ENCODE measurements around the gene USH2A. TPM values are rescaled to one million over a fixed set of nuclear protein-coding genes. Genes with fewer than 3 reads are reported as not detected.

USH2A gene
- total RNA-seq, 1 experiment from 2014 or later: not detected

DNA sequence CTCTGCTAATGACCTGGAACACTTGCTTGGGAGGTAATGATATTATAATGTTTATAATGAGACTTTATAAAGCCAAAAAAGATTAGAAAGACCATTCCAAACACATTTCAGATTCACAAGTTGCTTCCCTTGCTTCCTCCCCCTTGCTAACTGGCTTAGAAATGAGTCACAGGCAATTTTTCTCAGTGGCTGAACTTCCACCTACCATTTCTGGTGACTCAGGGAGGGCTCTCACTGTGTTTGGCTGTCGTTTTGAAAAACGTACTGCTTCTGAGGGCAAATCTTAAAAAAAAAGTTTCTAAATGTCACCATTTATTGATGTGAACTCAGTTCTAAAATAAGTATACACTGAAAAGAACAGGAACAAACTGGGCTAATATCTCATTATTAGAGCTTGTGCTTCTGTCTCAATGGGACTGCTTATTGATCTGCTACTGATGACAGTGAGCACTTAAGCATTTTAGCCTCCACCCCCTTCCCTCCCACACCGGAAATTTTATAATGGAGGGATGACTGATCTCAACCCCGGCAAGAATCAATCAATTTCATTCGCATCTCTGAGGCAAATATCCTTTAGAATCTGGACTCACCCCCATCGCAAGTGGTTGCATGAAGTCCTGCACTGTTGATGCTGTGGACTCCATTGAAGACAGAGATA lies 577.9 kb downstream of the USH2A start:
- Histone ChIP-seq H3K4me1 (ENCODE audit: insufficient read depth, low read length, poor library complexity, severe bottlenecking) (no peaks in the 10 kb centered on the region), H3K27me3 (replicated peaks; ENCODE audit: insufficient read depth, low read depth, low read length, poor library complexity) (no peaks in the 10 kb centered on the region), H3K9me3 (ENCODE audit: low read depth, low read length, poor library complexity, severe bottlenecking) (no peaks in the 10 kb centered on the region), H3K27ac (ENCODE audit: low read depth, low read length, poor library complexity, severe bottlenecking) (no peak overlapping the region), H3K36me3 (ENCODE audit: insufficient read depth, low read length, poor library complexity, severe bottlenecking) (no peaks in the 10 kb centered on the region), H3K4me3 (ENCODE audit: low read depth, low read length, poor library complexity, severe bottlenecking) (no peak overlapping the region)
- POLR2A ChIA-PET (ENCODE audit: low non-redundant PET): no interaction called here
- BruUV-seq (replicated peaks): no TSS peak
- intact Hi-C loops (cut with micrococcal nuclease; ENCODE audit: unreplicated experiment): no loop called here
- CTCF ChIA-PET: no interaction called here
- peak; percentile 57 for DNase-seq (ENCODE audit: low spot score)
- TF ChIP-seq, protein P1, sequence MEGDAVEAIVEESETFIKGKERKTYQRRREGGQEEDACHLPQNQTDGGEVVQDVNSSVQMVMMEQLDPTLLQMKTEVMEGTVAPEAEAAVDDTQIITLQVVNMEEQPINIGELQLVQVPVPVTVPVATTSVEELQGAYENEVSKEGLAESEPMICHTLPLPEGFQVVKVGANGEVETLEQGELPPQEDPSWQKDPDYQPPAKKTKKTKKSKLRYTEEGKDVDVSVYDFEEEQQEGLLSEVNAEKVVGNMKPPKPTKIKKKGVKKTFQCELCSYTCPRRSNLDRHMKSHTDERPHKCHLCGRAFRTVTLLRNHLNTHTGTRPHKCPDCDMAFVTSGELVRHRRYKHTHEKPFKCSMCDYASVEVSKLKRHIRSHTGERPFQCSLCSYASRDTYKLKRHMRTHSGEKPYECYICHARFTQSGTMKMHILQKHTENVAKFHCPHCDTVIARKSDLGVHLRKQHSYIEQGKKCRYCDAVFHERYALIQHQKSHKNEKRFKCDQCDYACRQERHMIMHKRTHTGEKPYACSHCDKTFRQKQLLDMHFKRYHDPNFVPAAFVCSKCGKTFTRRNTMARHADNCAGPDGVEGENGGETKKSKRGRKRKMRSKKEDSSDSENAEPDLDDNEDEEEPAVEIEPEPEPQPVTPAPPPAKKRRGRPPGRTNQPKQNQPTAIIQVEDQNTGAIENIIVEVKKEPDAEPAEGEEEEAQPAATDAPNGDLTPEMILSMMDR (conservative IDR thresholded peaks at IDR 0.05; ENCODE audit: low read depth, low read length): no peak
- TF ChIP-seq EZH2 (IDR thresholded peaks at IDR 0.05; ENCODE audit: borderline replicate concordance, low read depth, low read length, poor library complexity, severe bottlenecking): no peak

DNA sequence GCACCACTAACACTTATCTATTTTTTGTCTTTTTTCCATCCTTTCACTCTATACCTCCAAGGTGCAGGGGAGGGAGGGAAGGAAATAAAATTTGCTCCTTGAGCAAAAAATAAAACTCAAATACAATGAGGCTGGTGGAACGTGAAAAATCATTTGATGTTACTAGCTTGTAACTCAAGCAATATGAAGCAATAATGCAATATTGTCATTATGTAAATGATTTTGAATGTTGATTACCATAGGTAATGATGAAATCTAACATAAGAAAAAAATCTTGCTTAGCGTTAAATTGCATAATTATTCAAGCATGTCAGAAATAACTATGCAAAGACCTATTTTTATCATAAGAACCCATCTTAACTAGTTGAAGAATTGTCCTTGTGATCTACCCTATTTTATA lies 578.5 kb downstream of the USH2A start:
- no peak for DNase-seq (ENCODE audit: low spot score)
- H3K27ac ChIP-seq (ENCODE audit: low read depth, low read length, poor library complexity, severe bottlenecking): no peak overlapping the region
- no peaks in the 10 kb centered on the region for H3K4me1 ChIP-seq (ENCODE audit: insufficient read depth, low read length, poor library complexity, severe bottlenecking)
- no peak overlapping the region for H3K4me3 ChIP-seq (ENCODE audit: low read depth, low read length, poor library complexity, severe bottlenecking)
- TF ChIP-seq, protein P1 (conservative IDR thresholded peaks at IDR 0.05; ENCODE audit: low read depth, low read length): no peak
- TF ChIP-seq EZH2 (IDR thresholded peaks at IDR 0.05; ENCODE audit: borderline replicate concordance, low read depth, low read length, poor library complexity, severe bottlenecking): no peak
- ChIA-PET CTCF (no interaction called here), POLR2A (ENCODE audit: low non-redundant PET) (interaction anchor here (0.6 kb wide), 1 partner anchor 36 kb away, joined by 3 read pairs; no protein-coding TSS in a partner anchor)
- no peaks in the 10 kb centered on the region for H3K36me3 ChIP-seq (ENCODE audit: insufficient read depth, low read length, poor library complexity, severe bottlenecking)
- H3K27me3 ChIP-seq (replicated peaks; ENCODE audit: insufficient read depth, low read depth, low read length, poor library complexity): no peaks in the 10 kb centered on the region
- no peaks in the 10 kb centered on the region for H3K9me3 ChIP-seq (ENCODE audit: low read depth, low read length, poor library complexity, severe bottlenecking)
- no TSS peak for BruUV-seq (replicated peaks)
- intact Hi-C loops (cut with micrococcal nuclease; ENCODE audit: unreplicated experiment): no loop called here

DNA sequence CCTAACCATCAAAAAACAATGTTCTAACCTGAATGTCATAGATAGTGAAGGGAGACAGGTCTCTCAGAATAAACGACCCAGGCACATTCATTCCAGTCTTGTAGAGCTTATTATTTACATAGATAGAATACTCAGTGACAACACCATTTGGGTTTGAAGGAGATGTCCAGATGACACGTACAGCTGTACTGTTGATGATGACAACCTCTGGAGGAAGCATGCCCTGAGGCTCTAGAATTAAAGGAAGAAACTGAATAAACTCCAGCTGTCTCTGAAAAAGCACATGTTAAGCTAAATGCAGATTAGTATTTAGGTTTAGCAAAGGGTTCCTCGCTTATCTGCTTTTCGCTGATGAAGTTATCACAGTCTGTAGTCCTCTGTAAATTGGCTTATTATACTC lies 579.0 kb downstream of the USH2A start:
- intact Hi-C loops (cut with micrococcal nuclease; ENCODE audit: unreplicated experiment): no loop called here
- H3K36me3 ChIP-seq (ENCODE audit: insufficient read depth, low read length, poor library complexity, severe bottlenecking): no peaks in the 10 kb centered on the region
- H3K27ac ChIP-seq (ENCODE audit: low read depth, low read length, poor library complexity, severe bottlenecking): no peak overlapping the region
- TF ChIP-seq, protein P1 (conservative IDR thresholded peaks at IDR 0.05; ENCODE audit: low read depth, low read length): no peak
- TF ChIP-seq EZH2 (IDR thresholded peaks at IDR 0.05; ENCODE audit: borderline replicate concordance, low read depth, low read length, poor library complexity, severe bottlenecking): no peak
- no peaks in the 10 kb centered on the region for H3K9me3 ChIP-seq (ENCODE audit: low read depth, low read length, poor library complexity, severe bottlenecking)
- peak; percentile 2 for DNase-seq (ENCODE audit: low spot score)
- CTCF ChIA-PET: no interaction called here
- POLR2A ChIA-PET (ENCODE audit: low non-redundant PET): interaction anchor here (0.6 kb wide), 1 partner anchor 36 kb away, joined by 3 read pairs; no protein-coding TSS in a partner anchor
- H3K4me1 ChIP-seq (ENCODE audit: insufficient read depth, low read length, poor library complexity, severe bottlenecking): no peaks in the 10 kb centered on the region
- H3K27me3 ChIP-seq (replicated peaks; ENCODE audit: insufficient read depth, low read depth, low read length, poor library complexity): no peaks in the 10 kb centered on the region
- BruUV-seq (replicated peaks): no TSS peak
- no peak overlapping the region for H3K4me3 ChIP-seq (ENCODE audit: low read depth, low read length, poor library complexity, severe bottlenecking)

Measured in A673 (cell line).